Psoas muscle (tissue), 8 donors: ENCODE measurements around the gene ANTXR1. TPM values are rescaled to one million over a fixed set of nuclear protein-coding genes. Genes with fewer than 3 reads are reported as not detected.
A peak's percentile ranks its signal among the peaks of the same experiment; 100 is the strongest.

Experiments
- ATAC-seq, 4 donors: fragments of 200-7000 bp; cut with Tn5 transposase; one replicate each; pipeline ENCODE4 v1.9.1; 2020; ENCODE audit warnings: moderate library complexity in 3 of 4, mild to moderate bottlenecking in 2 of 4
- DNase-seq, 2 donors: peaks; one replicate each; pipeline ENCODE4 v3.0.0-alpha.2; 2020
- H3K27ac ChIP-seq: fragments of 200-600 bp; one replicate; pipeline ENCODE4 v1.8.0; 2022
- H3K27me3 ChIP-seq, 3 donors: fragments of 200-600 bp in 1 of 3; one replicate each; pipeline versions ENCODE4 v1.6.1 to v1.8.0; 2013 to 2022; ENCODE audit warnings: low read length in 2 of 3, mild to moderate bottlenecking in 2 of 3, moderate library complexity in 1 of 3; ENCODE audit not compliant: insufficient read depth in 3 of 3
- H3K36me3 ChIP-seq, 2 donors: fragments of 200-600 bp in 1 of 2; one replicate each; pipeline versions ENCODE4 v1.6.1 to v1.8.0; 2013 to 2022; ENCODE audit warnings: low read depth in 1 of 2, mild to moderate bottlenecking in 1 of 2, moderate library complexity in 1 of 2; ENCODE audit not compliant: insufficient read depth in 1 of 2
- H3K4me1 ChIP-seq: fragments of 200-600 bp; one replicate; pipeline ENCODE4 v1.8.0; 2022
- H3K4me3 ChIP-seq: fragments of 200-600 bp; one replicate; pipeline ENCODE4 v1.8.0; 2022; ENCODE audit warnings: mild to moderate bottlenecking
- H3K9me3 ChIP-seq: fragments of 200-600 bp; one replicate; pipeline ENCODE4 v1.8.0; 2022
- CTCF ChIP-seq: fragments of 200-600 bp; IDR thresholded peaks from one replicate; pipeline ENCODE4 v1.8.0; 2022; ENCODE audit warnings: antibody characterized with exemption
- WGBS, 3 donors: extraction: QIAGEN DNeasy Blood & Tissue Kit; methylation state at CpG; one replicate each; pipeline versions ENCODE4 v1.1.6 to v1.1.7; 2013; 5-methylcytosine and 5-hydroxymethylcytosine counted together
- intact Hi-C, 2 donors: fragments of 100-400 bp; cut with DNase I; formaldehyde crosslinking; loops; one replicate each; pipeline versions ENCODE4 v1.11.0 to v1.14.2; 2022
- polyA plus RNA-seq, 3 donors: library from polyadenylated mRNA; stranded (reverse); fragments of 200-250 nt; gene quantifications; one replicate each; pipeline ENCODE4 v1.2.3, GENCODE V29; 2013
- total RNA-seq, 4 donors: library from RNA; stranded (reverse); fragmentation: NEBNext Ultra II Directional in 2 of 4; extraction: Animal tissue kit (Norgen Biotek cat#: 25700) in 2 of 4; gene quantifications; one replicate each; pipeline versions ENCODE4 v1.2.1 to v1.2.4, GENCODE V29; 2021 to 2023
- donor health status: healthy with polysubstance abuse.
- donor health status: DM: no; HTN: no; CAD: no; lungs with moderate emphysema.
- donor health status: Bipolar disorder and iron deficiency.
- donor health status: healthy.
- donor health status: DM: yes; HTN: yes; CAD: no.
- donor health status: DM: no; HTN: no; CAD: no.
- donor health status: DM: no; HTN: no; CAD: no.
- donor health status: DM: yes; HTN: yes; CAD: no.

The ANTXR1 gene
- total and polyA plus RNA-seq, 7 donors, result 3.7 to 24.3 (median 10.9) TPM

GRCh38 chr2:69061525-69061924 lies 48.5 kb downstream of the ANTXR1 start:
- Histone ChIP-seq H3K4me1 (peaks cover 17% of the 10 kb centered on the region), H3K4me3 (no peak overlapping the region), H3K9me3 (no peaks in the 10 kb centered on the region), H3K36me3 (no peaks in the 10 kb centered on the region), H3K27ac (no peak overlapping the region), H3K27me3 (no peaks in the 10 kb centered on the region)
- ATAC-seq (no peak), DNase-seq (no peak)
- TF ChIP-seq CTCF, result no peak
- intact Hi-C loops, result no loop called here

GRCh38 chr2:69062307-69062962 lies 49.5 kb downstream of the ANTXR1 start:
- 71 to 85% (median 72%) methylated on average over 2 of the region's 2 CpGs for WGBS, 3 donors
- H3K27me3 ChIP-seq, result no peaks in the 10 kb centered on the region
- H3K4me3 ChIP-seq, result no peak overlapping the region
- DNase-seq, result no peak
- no peak overlapping the region for H3K27ac ChIP-seq
- H3K9me3 ChIP-seq, result no peaks in the 10 kb centered on the region
- no peak for TF ChIP-seq CTCF
- peaks cover 21% of the 10 kb centered on the region for H3K4me1 ChIP-seq
- no peaks in the 10 kb centered on the region for H3K36me3 ChIP-seq
- intact Hi-C loops, result no loop called here
- no peak for ATAC-seq

GRCh38 chr2:69065735-69066336 lies 52.9 kb downstream of the ANTXR1 start:
- ATAC-seq (peak in 3 of 4 donors; percentile 50 to 72 (median 63)), DNase-seq (no peak)
- H3K27ac ChIP-seq, result peak overlapping the region; percentile 32
- no peak overlapping the region for H3K4me3 ChIP-seq
- H3K27me3 ChIP-seq, result no peaks in the 10 kb centered on the region
- H3K36me3 ChIP-seq, result no peaks in the 10 kb centered on the region
- peaks cover 21% of the 10 kb centered on the region for H3K4me1 ChIP-seq
- no peaks in the 10 kb centered on the region for H3K9me3 ChIP-seq
- WGBS, 3 donors, result 43 to 71% (median 60%) methylated on average over 1 of the region's 1 CpG
- TF ChIP-seq CTCF, result no peak
- intact Hi-C loops, result no loop called here

GRCh38 chr2:69067026-69067630 lies 54.1 kb downstream of the ANTXR1 start:
- Histone ChIP-seq H3K4me1 (peaks cover 17% of the 10 kb centered on the region), H3K27ac (no peak overlapping the region), H3K27me3 (no peaks in the 10 kb centered on the region), H3K4me3 (no peak overlapping the region), H3K9me3 (no peaks in the 10 kb centered on the region), H3K36me3 (no peaks in the 10 kb centered on the region)
- intact Hi-C loops, result no loop called here
- no peak for ATAC-seq
- WGBS, 3 donors, result 65 to 82% (median 66%) methylated on average over 2 of the region's 2 CpGs
- no peak for TF ChIP-seq CTCF
- DNase-seq, result no peak
